Smooth muscle cell (in vitro differentiated cells): ENCODE data around the gene AFAP1. TPM values are rescaled to one million over a fixed set of nuclear protein-coding genes. Genes with fewer than 3 reads are reported as not detected.

ENCODE experiments used
- DNase-seq: peaks from one replicate; lab custom pipeline; 2025; ENCODE audit not compliant: unreplicated experiment; lab: John Stamatoyannopoulos, UW
- H2AFZ ChIP-seq: fragments of 200-600 bp; sonication (generic); 2 replicates; pipeline ENCODE4 v1.6.0; 2016; ENCODE audit warnings: antibody characterized with exemption, low read depth, mild to moderate bottlenecking
- H3F3A ChIP-seq: fragments of 200-600 bp; sonication (generic); 2 replicates; pipeline ENCODE4 v1.6.0; 2017; ENCODE audit warnings: antibody characterized with exemption, low read depth
- H3K27ac ChIP-seq: fragments of 200-600 bp; sonication (generic); 2 replicates; pipeline ENCODE4 v1.5.1; 2016; ENCODE audit warnings: low read depth, mild to moderate bottlenecking
- H3K27me3 ChIP-seq: fragments of 200-600 bp; sonication (generic); 2 replicates; pipeline ENCODE4 v1.6.1; 2016; ENCODE audit warnings: low read depth, mild to moderate bottlenecking
- H3K36me3 ChIP-seq: fragments of 200-600 bp; sonication (generic); 2 replicates; pipeline ENCODE4 v1.5.1; 2016; ENCODE audit warnings: low read depth
- H3K4me1 ChIP-seq: fragments of 200-600 bp; sonication (generic); 2 replicates; pipeline ENCODE4 v1.5.1; 2016; ENCODE audit warnings: low read depth
- H3K4me2 ChIP-seq: fragments of 200-600 bp; sonication (generic); 2 replicates; pipeline ENCODE4 v1.6.0; 2016; ENCODE audit warnings: mild to moderate bottlenecking
- H3K4me3 ChIP-seq: fragments of 200-600 bp; sonication (generic); 2 replicates; pipeline ENCODE4 v1.5.1; 2016; ENCODE audit warnings: mild to moderate bottlenecking
- H3K79me2 ChIP-seq: fragments of 200-600 bp; sonication (generic); 2 replicates; pipeline ENCODE4 v1.6.0; 2016; ENCODE audit warnings: low read depth, mild to moderate bottlenecking
- H3K9ac ChIP-seq: fragments of 200-600 bp; sonication (generic); 2 replicates; pipeline ENCODE4 v1.6.0; 2016; ENCODE audit warnings: low read depth
- H3K9me3 ChIP-seq: fragments of 200-600 bp; sonication (generic); replicated peaks from 2 replicates; pipeline ENCODE4 v1.5.1; 2016; ENCODE audit warnings: low read depth
- H4K20me1 ChIP-seq: fragments of 200-600 bp; sonication (generic); 2 replicates; pipeline ENCODE4 v1.6.0; 2016; ENCODE audit warnings: low read depth
- WGBS: methylation state at CpG from one replicate; pipeline ENCODE4 v1.1.7; 2016; ENCODE audit warnings: low lambda C conversion rate; 5-methylcytosine and 5-hydroxymethylcytosine counted together
- polyA plus RNA-seq: library from polyadenylated mRNA; unstranded; fragments of >200 nt; fragmentation: Nextera tagmentation; extraction: Ambion mirVana; gene quantifications from 2 replicates; pipeline ENCODE4 v1.2.1, GENCODE V29; 2016
- total RNA-seq: library from RNA; depleted of rRNA; stranded (reverse); fragments of >200 nt; gene quantifications from 2 replicates; pipeline ENCODE4 v1.2.3, GENCODE V29; 2014
- TF ChIP-seq, protein P1 (sequence below): fragments of 200-600 bp; sonication (generic); IDR thresholded peaks from 2 replicates; pipeline ENCODE4 v1.5.1; 2017; ENCODE audit warnings: borderline replicate concordance, mild to moderate bottlenecking, antibody characterized with exemption; ENCODE audit not compliant: insufficient read depth, poor library complexity, severe bottlenecking

The AFAP1 gene
- total and polyA plus RNA-seq, 2 experiments from 2014 or later, result 12.6 to 24.8 TPM

DNA sequence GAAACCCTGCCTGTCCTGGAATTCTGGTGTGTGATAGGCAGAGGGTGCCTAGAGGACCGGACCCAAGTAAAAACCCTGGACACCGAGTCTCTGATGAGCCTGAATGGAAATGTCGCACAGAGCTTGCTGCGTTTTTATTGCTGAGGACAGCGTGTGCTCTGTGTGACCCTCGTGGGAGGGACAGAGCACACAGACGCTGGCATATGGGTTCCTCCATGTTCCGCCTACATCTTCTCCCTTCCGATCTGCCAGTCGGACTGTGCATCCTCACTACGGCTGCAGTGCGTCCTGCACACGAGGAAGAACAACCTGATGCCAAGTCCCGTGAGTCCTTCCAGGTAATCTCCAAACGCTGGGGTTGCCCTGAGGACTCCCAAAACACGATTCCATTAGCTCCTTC is 68.3 kb downstream of the AFAP1 start:
- no peaks in the 10 kb centered on the region for H3K36me3 ChIP-seq
- no peak for DNase-seq
- 95% methylated on average over 16 of the region's 16 CpGs for WGBS
- H3K4me2 ChIP-seq, result no peak overlapping the region
- H2AFZ ChIP-seq, result no peak overlapping the region
- no peaks in the 10 kb centered on the region for H3F3A ChIP-seq
- no peak overlapping the region for H3K9ac ChIP-seq
- H4K20me1 ChIP-seq, result peaks cover 56% of the 10 kb centered on the region
- peaks cover 55% of the 10 kb centered on the region for H3K79me2 ChIP-seq
- H3K4me3 ChIP-seq, result no peak overlapping the region
- TF ChIP-seq, protein P1, sequence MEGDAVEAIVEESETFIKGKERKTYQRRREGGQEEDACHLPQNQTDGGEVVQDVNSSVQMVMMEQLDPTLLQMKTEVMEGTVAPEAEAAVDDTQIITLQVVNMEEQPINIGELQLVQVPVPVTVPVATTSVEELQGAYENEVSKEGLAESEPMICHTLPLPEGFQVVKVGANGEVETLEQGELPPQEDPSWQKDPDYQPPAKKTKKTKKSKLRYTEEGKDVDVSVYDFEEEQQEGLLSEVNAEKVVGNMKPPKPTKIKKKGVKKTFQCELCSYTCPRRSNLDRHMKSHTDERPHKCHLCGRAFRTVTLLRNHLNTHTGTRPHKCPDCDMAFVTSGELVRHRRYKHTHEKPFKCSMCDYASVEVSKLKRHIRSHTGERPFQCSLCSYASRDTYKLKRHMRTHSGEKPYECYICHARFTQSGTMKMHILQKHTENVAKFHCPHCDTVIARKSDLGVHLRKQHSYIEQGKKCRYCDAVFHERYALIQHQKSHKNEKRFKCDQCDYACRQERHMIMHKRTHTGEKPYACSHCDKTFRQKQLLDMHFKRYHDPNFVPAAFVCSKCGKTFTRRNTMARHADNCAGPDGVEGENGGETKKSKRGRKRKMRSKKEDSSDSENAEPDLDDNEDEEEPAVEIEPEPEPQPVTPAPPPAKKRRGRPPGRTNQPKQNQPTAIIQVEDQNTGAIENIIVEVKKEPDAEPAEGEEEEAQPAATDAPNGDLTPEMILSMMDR, result no peak
- H3K4me1 ChIP-seq, result no peaks in the 10 kb centered on the region
- H3K27me3 ChIP-seq, result no peaks in the 10 kb centered on the region
- no peaks in the 10 kb centered on the region for H3K9me3 ChIP-seq
- H3K27ac ChIP-seq, result no peak overlapping the region

DNA sequence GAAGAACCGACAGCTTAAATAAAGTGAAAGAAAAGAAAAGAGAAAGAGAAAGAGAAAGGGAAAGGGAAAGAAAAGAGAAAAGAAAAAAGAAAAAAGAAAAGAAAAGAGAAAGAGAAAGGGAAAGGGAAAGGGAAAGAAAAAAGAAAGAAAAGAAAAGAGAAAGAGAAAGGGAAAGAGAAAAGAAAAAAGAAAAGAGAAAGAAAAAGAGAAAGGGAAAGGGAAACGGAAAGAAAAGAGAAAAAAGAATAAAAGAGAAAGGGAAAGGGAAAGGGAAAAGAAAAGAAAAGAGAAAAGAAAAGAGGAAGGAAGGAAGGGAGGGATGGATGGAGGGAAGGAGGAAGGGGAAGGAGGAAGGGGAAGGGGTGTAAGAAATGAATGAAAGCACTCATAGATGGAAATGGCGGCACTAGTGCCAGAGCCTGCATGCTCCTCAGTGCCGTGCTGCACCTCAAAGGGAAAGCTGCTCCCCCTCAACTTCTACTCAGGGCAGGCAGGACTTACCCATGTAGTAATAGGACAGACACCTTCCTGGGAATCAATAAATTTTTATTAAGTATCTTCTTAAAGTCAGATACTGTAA is 70.7 kb downstream of the AFAP1 start:
- no peak overlapping the region for H3K4me2 ChIP-seq
- peaks cover 38% of the 10 kb centered on the region for H3K79me2 ChIP-seq
- H2AFZ ChIP-seq, result no peak overlapping the region
- no peaks in the 10 kb centered on the region for H3K36me3 ChIP-seq
- no peaks in the 10 kb centered on the region for H3K27me3 ChIP-seq
- H3K9me3 ChIP-seq, result no peaks in the 10 kb centered on the region
- H3K4me1 ChIP-seq, result no peaks in the 10 kb centered on the region
- H3K4me3 ChIP-seq, result no peak overlapping the region
- 100% methylated on average over 4 of the region's 4 CpGs for WGBS
- TF ChIP-seq, protein P1, result no peak
- H3F3A ChIP-seq, result no peaks in the 10 kb centered on the region
- peaks cover 39% of the 10 kb centered on the region for H4K20me1 ChIP-seq
- no peak overlapping the region for H3K9ac ChIP-seq
- no peak overlapping the region for H3K27ac ChIP-seq
- DNase-seq, result no peak

DNA sequence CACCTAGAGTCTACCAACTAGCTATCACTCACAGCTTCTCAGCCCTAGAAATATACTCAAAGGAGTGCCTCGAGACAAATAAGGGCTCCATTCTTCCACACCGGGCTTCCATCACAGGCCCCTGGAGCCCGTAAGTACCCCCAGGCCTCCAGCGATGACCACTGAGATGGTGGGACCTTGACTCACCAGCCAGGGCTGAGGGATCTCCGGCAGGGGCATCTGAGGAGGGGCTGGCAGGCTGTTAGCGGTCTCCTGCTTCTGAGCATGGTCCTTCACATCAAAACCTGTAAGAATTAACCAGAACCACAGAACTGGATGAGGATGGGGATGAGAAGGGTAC is 71.3 kb downstream of the AFAP1 start:
- Histone ChIP-seq H4K20me1 (peaks cover 33% of the 10 kb centered on the region), H3K4me3 (no peak overlapping the region), H3K9ac (no peak overlapping the region), H3K79me2 (peaks cover 32% of the 10 kb centered on the region), H3K4me2 (no peak overlapping the region), H3K27me3 (no peaks in the 10 kb centered on the region), H3F3A (no peaks in the 10 kb centered on the region), H3K36me3 (no peaks in the 10 kb centered on the region), H2AFZ (no peak overlapping the region), H3K27ac (no peak overlapping the region), H3K4me1 (no peaks in the 10 kb centered on the region), H3K9me3 (no peaks in the 10 kb centered on the region)
- TF ChIP-seq, protein P1, result no peak
- WGBS, result 95% methylated on average over 6 of the region's 6 CpGs
- no peak for DNase-seq
